Measurements from ENCODE around the gene RBM7. TPM values are rescaled to one million over a fixed set of nuclear protein-coding genes. Genes with fewer than 3 reads are reported as not detected.

RBM7 gene
- total and polyA plus RNA-seq, 4 donors, result 11.1 to 23.0 (median 13.9) TPM

GRCh38 chr11:114386545-114386944 lies 13.9 kb upstream of the RBM7 start:
- no peaks in the 10 kb centered on the region for H3K27me3 ChIP-seq (ENCODE audit: control insufficient read depth in 4 of 4, insufficient read depth in 4 of 4, low read length in 3 of 4)
- whole genome bisulfite sequencing, result 97% methylated on average over 1 of the region's 1 CpG
- H3K9ac ChIP-seq (ENCODE audit: low read depth in 1 of 2, low read length in 2 of 2), result no peak overlapping the region
- H3K9me3 ChIP-seq (ENCODE audit: control insufficient read depth in 4 of 4, low read length in 3 of 4), result no peaks in the 10 kb centered on the region
- H3K36me3 ChIP-seq (ENCODE audit: control insufficient read depth in 4 of 4, insufficient read depth in 3 of 4, low read depth in 1 of 4, low read length in 3 of 4), result no peaks in the 10 kb centered on the region
- TF ChIP-seq ZBTB33 (IDR thresholded peaks at IDR 0.05) (no peak), HNF4G (IDR thresholded peaks at IDR 0.05) (no peak), JUND (IDR thresholded peaks at IDR 0.05) (no peak), NR2F2 (IDR thresholded peaks at IDR 0.05) (no peak), FOXA1 (IDR thresholded peaks at IDR 0.05) (no peak), REST (IDR thresholded peaks at IDR 0.05) (no peak), GABPA (IDR thresholded peaks at IDR 0.05 in 1 of 2, conservative IDR thresholded peaks at IDR 0.05 in 1 of 2) (no peak), RAD21 (IDR thresholded peaks at IDR 0.05) (no peak), MAX (IDR thresholded peaks at IDR 0.05) (no peak), HNF4A (conservative IDR thresholded peaks at IDR 0.05) (no peak), TAF1 (conservative IDR thresholded peaks at IDR 0.05) (no peak), YY1 (IDR thresholded peaks at IDR 0.05) (no peak)
- no peak overlapping the region for H3K27ac ChIP-seq (ENCODE audit: low read depth in 1 of 2, low read length in 2 of 2)
- H3K4me3 ChIP-seq (ENCODE audit: low read depth in 1 of 3, low read length in 3 of 3), result no peak overlapping the region
- no peaks in the 10 kb centered on the region for H3K4me1 ChIP-seq (ENCODE audit: control insufficient read depth in 4 of 4, insufficient read depth in 4 of 4, low read length in 3 of 4)
- DNase-seq (ENCODE audit: low spot score), result no peak

- no peaks in the 10 kb centered on the region for H3K9me3 ChIP-seq (ENCODE audit: control insufficient read depth in 4 of 4, low read length in 3 of 4)
- no peaks in the 10 kb centered on the region for H3K36me3 ChIP-seq (ENCODE audit: control insufficient read depth in 4 of 4, insufficient read depth in 3 of 4, low read depth in 1 of 4, low read length in 3 of 4)
- DNase-seq (ENCODE audit: low spot score), result no peak
- peaks cover 4 to 13% (median 9%) of the 10 kb centered on the region in 4 donors for H3K4me1 ChIP-seq (ENCODE audit: control insufficient read depth in 4 of 4, insufficient read depth in 4 of 4, low read length in 3 of 4)
- no peaks in the 10 kb centered on the region for H3K27me3 ChIP-seq (ENCODE audit: control insufficient read depth in 4 of 4, insufficient read depth in 4 of 4, low read length in 3 of 4)
- no peak overlapping the region for H3K4me3 ChIP-seq (ENCODE audit: low read depth in 1 of 3, low read length in 3 of 3)
- no peak overlapping the region for H3K9ac ChIP-seq (ENCODE audit: low read depth in 1 of 2, low read length in 2 of 2)
- H3K27ac ChIP-seq (ENCODE audit: low read depth in 1 of 2, low read length in 2 of 2), result no peak overlapping the region
- 60% methylated on average over 4 of the region's 4 CpGs for WGBS
- TF ChIP-seq RXRA (IDR thresholded peaks at IDR 0.05) (no peak), REST (IDR thresholded peaks at IDR 0.05) (no peak), SP1 (IDR thresholded peaks at IDR 0.05) (no peak), HNF4A (conservative IDR thresholded peaks at IDR 0.05) (peak; percentile 35 to 39)
Observed at GRCh38 chr11:114392735-114393667, 7.5 kb upstream of the RBM7 start.

Data from liver (tissue), 9 donors.